Neuronal stem cell (in vitro differentiated cells): ENCODE measurements around the gene TLE7.

Source experiments
- DNase-seq: peaks from one replicate; pipeline ENCODE4 v3.0.0-alpha.2; 2013; ENCODE audit warnings: low spot score
- H2AFZ ChIP-seq: one replicate; pipeline ENCODE4 v1.6.1; 2013; ENCODE audit warnings: mild to moderate bottlenecking, low read length, inconsistent platforms
- H2AK5ac ChIP-seq: 2 replicates; pipeline ENCODE4 v1.6.1; 2013; ENCODE audit warnings: low read depth, mild to moderate bottlenecking, inconsistent platforms, low read length, moderate library complexity, mixed read lengths
- H2BK120ac ChIP-seq: 2 replicates; pipeline ENCODE4 v1.6.1; 2013; ENCODE audit warnings: low read depth, mild to moderate bottlenecking, inconsistent platforms, low read length, moderate library complexity, mixed read lengths
- H2BK12ac ChIP-seq: one replicate; pipeline ENCODE4 v1.6.1; 2013; ENCODE audit warnings: low read length, inconsistent platforms
- H2BK15ac ChIP-seq: 2 replicates; pipeline ENCODE4 v1.6.1; 2013; ENCODE audit warnings: mild to moderate bottlenecking, low read length, inconsistent platforms, mixed read lengths
- H2BK5ac ChIP-seq: one replicate; pipeline ENCODE4 v1.6.1; 2013; ENCODE audit warnings: inconsistent platforms, mild to moderate bottlenecking, low read length, moderate library complexity
- H3K14ac ChIP-seq: one replicate; pipeline ENCODE4 v1.6.1; 2013; ENCODE audit warnings: low read length, inconsistent platforms
- H3K18ac ChIP-seq: 2 replicates; pipeline ENCODE4 v1.6.1; 2013; ENCODE audit warnings: low read length, inconsistent platforms
- H3K23ac ChIP-seq: 2 replicates; pipeline ENCODE4 v1.6.1; 2013; ENCODE audit warnings: low read depth, mild to moderate bottlenecking, mixed read lengths, low read length, inconsistent platforms; ENCODE audit not compliant: poor library complexity
- H3K27ac ChIP-seq: replicated peaks from 3 replicates; pipeline ENCODE4 v1.5.1; 2013; ENCODE audit warnings: low read length, inconsistent platforms
- H3K27me3 ChIP-seq, 3 experiments: 2 replicates each; pipeline ENCODE4 v1.6.1; 2013; ENCODE audit warnings: low read length in 3 of 3, mild to moderate bottlenecking in 2 of 3, inconsistent platforms in 1 of 3, low read depth in 1 of 3, mixed read lengths in 1 of 3, moderate library complexity in 1 of 3; ENCODE audit not compliant: control insufficient read depth in 3 of 3, insufficient read depth in 3 of 3
- H3K36me3 ChIP-seq, 2 donors: replicated peaks in 1 of 2; 2 replicates each; pipeline ENCODE4 v1.6.1; 2013; ENCODE audit warnings: low read length in 2 of 2; ENCODE audit not compliant: control insufficient read depth in 2 of 2, insufficient read depth in 2 of 2
- H3K4ac ChIP-seq: 2 replicates; pipeline ENCODE4 v1.6.1; 2013; ENCODE audit warnings: inconsistent platforms, mild to moderate bottlenecking, low read length, moderate library complexity
- H3K4me1 ChIP-seq, 2 donors: 1 replicate in 1 of 2; 2 replicates in 1 of 2; pipeline ENCODE4 v1.6.1; 2013; ENCODE audit warnings: low read length in 2 of 2, low read depth in 1 of 2; ENCODE audit not compliant: control insufficient read depth in 2 of 2, insufficient read depth in 1 of 2
- H3K4me2 ChIP-seq: one replicate; pipeline ENCODE4 v1.6.1; 2013; ENCODE audit warnings: mild to moderate bottlenecking, low read length, inconsistent platforms; ENCODE audit not compliant: insufficient read depth, poor library complexity, severe bottlenecking
- H3K4me3 ChIP-seq, 2 donors: 2 replicates each; pipeline ENCODE4 v1.5.1; 2013; ENCODE audit warnings: low read length in 2 of 2, mild to moderate bottlenecking in 2 of 2, inconsistent platforms in 1 of 2, moderate library complexity in 1 of 2
- H3K79me1 ChIP-seq: one replicate; pipeline ENCODE4 v1.6.1; 2013; ENCODE audit warnings: low read depth, mild to moderate bottlenecking, inconsistent platforms, low read length, moderate library complexity
- H3K9ac ChIP-seq: one replicate; pipeline ENCODE4 v1.6.1; 2013; ENCODE audit warnings: mild to moderate bottlenecking, low read depth, low read length, inconsistent platforms; ENCODE audit not compliant: poor library complexity
- H3K9me3 ChIP-seq, 2 donors: replicated peaks in 1 of 2; 2 replicates each; pipeline versions ENCODE3 to v1.6.1; 2013; ENCODE audit warnings: low read length in 2 of 2, mild to moderate bottlenecking in 2 of 2, inconsistent platforms in 1 of 2, low read depth in 1 of 2, mixed read lengths in 1 of 2, moderate library complexity in 1 of 2; ENCODE audit not compliant: control insufficient read depth in 2 of 2, insufficient read depth in 1 of 2
- H4K8ac ChIP-seq: one replicate; pipeline ENCODE4 v1.6.1; 2013; ENCODE audit warnings: low read depth, mild to moderate bottlenecking, inconsistent platforms, low read length, moderate library complexity
- H4K91ac ChIP-seq: one replicate; pipeline ENCODE4 v1.6.1; 2013; ENCODE audit warnings: low read length, low read depth, mild to moderate bottlenecking, inconsistent platforms; ENCODE audit not compliant: poor library complexity
- WGBS, 2 donors: extraction: QIAGEN DNeasy Blood & Tissue Kit; methylation state at CpG; one replicate each; pipeline ENCODE4 v1.1.7; 2013; ENCODE audit warnings: missing lambda C conversion rate in 2 of 2, mixed read lengths in 1 of 2; ENCODE audit not compliant: insufficient read length in 2 of 2, insufficient replicate concordance in 1 of 2; ENCODE audit errors: extremely low coverage in 2 of 2; 5-methylcytosine and 5-hydroxymethylcytosine counted together

Gene TLE7

DNA sequence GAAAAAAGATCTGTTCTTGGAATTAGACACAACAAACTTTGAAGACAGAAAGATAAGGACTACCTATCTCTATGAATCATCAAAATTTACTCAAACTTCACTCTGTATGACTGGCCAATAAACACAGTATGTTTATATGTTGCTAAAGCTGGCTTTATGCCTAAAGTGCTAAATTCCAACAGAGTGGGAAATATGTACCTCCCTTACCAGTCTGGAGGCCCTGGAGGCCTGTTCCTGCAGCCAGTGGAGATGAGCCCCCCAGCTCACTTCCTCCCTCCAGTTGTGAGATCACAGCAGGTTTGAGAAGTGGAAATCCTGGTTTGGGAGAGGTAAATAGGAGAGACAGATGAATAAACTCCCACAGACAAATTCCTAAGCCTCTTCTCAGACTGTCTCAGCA lies 11.2 kb upstream of the TLE7 start:
- no peaks in the 10 kb centered on the region for H3K27me3 ChIP-seq
- H3K4me2 ChIP-seq: no peak overlapping the region
- no peak overlapping the region for H3K14ac ChIP-seq
- no peak for DNase-seq
- no peak overlapping the region for H4K91ac ChIP-seq
- H2AK5ac ChIP-seq: no peak overlapping the region
- H3K27ac ChIP-seq: no peak overlapping the region
- H3K9me3 ChIP-seq: peaks cover 38 to 54% of the 10 kb centered on the region in 2 donors
- no peak overlapping the region for H2BK120ac ChIP-seq
- H3K18ac ChIP-seq: no peak overlapping the region
- H3K79me1 ChIP-seq: no peaks in the 10 kb centered on the region
- no peak overlapping the region for H3K9ac ChIP-seq
- no peak overlapping the region for H2BK12ac ChIP-seq
- H3K4me1 ChIP-seq: no peaks in the 10 kb centered on the region
- H3K4me3 ChIP-seq: no peak overlapping the region
- H2BK15ac ChIP-seq: no peak overlapping the region
- no peak overlapping the region for H3K23ac ChIP-seq
- H3K36me3 ChIP-seq: peaks cover 45 to 86% of the 10 kb centered on the region in 2 donors
- H2BK5ac ChIP-seq: no peak overlapping the region
- no peak overlapping the region for H4K8ac ChIP-seq
- H3K4ac ChIP-seq: no peak overlapping the region
- no peak overlapping the region for H2AFZ ChIP-seq

DNA sequence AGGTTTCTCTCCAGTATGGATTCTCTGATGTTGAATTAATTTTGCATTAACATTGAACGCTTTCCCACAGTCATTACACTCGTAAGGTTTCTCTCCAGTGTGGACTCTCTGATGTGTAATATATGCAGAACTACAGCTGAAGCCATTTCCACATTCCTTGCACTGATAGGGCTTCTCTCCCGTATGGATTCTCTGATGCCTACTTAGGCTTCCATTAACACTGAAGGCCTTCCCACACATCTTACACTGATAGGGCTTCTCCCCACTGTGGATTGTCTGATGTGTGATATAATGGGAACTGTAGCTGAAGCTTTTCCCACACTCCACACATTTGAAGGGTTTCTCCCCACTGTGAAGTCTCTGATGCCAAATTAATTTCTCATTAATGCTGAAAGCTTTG lies 7.2 kb upstream of the TLE7 start:
- no peak overlapping the region for H2BK120ac ChIP-seq
- peaks cover 36 to 70% of the 10 kb centered on the region in 2 donors for H3K36me3 ChIP-seq
- no peak overlapping the region for H2AK5ac ChIP-seq
- no peak overlapping the region for H3K4me2 ChIP-seq
- H3K27ac ChIP-seq: no peak overlapping the region
- peaks cover 50 to 83% of the 10 kb centered on the region in 2 donors for H3K9me3 ChIP-seq
- H3K14ac ChIP-seq: no peak overlapping the region
- no peak overlapping the region for H3K9ac ChIP-seq
- H3K4ac ChIP-seq: no peak overlapping the region
- H2BK5ac ChIP-seq: no peak overlapping the region
- H3K4me3 ChIP-seq: no peak overlapping the region
- H4K91ac ChIP-seq: no peak overlapping the region
- no peak for DNase-seq
- H3K27me3 ChIP-seq: no peaks in the 10 kb centered on the region
- no peak overlapping the region for H2BK15ac ChIP-seq
- H3K4me1 ChIP-seq: no peaks in the 10 kb centered on the region
- H2BK12ac ChIP-seq: no peak overlapping the region
- H3K18ac ChIP-seq: no peak overlapping the region
- no peak overlapping the region for H2AFZ ChIP-seq
- no peak overlapping the region for H4K8ac ChIP-seq
- no CpG with 5 or more reads among the region's 3 CpGs for WGBS, 2 donors
- H3K79me1 ChIP-seq: no peaks in the 10 kb centered on the region
- no peak overlapping the region for H3K23ac ChIP-seq

DNA sequence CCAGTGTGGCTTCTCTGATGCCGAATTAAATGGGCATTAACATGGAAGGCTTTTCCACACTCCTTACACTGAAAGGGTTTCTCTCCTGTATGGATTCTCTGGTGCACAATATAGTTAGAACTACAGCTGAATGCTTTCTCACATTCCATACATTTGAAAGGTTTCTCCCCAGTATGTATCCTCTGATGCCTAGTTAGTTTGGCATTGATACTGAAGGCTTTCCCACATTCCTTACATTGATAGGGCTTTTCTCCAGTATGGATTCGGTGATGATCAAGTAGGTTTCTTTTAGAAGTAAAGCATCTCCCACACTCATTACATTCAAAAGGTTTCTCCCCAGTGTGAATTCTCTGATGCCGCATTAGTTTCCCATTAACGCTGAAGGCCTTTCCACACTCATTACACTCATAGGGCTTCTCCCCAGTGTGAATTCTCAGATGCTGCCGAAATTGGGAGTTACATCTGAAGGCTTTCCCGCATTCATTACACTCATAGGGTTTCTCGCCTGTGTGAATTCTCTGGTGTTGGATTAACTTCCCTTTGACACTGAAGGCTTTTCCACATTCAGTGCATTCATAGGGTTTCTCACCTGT lies 6.5 kb upstream of the TLE7 start:
- WGBS, 2 donors: no CpG with 5 or more reads among the region's 7 CpGs
- Histone ChIP-seq H3K4me3 (no peak overlapping the region), H2BK15ac (no peak overlapping the region)

DNA sequence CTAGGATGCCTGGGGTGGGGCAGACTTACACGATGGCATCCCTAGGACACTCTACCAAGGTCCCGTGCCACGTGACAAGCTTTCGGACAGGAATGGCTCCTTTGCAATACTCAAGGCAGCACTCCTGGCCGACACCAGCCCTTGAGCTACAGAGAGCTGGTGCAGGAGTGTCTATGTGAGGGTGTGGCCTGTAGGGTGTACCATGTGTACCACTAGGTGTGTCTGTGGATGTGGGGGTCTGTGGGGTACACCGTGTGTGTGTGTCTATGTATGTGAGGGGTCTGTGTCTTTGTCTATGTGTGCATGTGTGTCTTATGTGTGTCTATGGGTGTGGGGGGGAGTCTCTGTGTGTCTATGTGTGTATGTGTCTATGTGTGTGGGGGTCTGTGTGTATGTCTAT lies 1.9 kb upstream of the TLE7 start:
- Histone ChIP-seq H3K27me3 (peaks cover 0 to 5% (median 0%) of the 10 kb centered on the region in 3 experiments), H3K36me3 (peaks cover 9 to 17% of the 10 kb centered on the region in 2 donors), H3K9ac (peak overlapping the region; percentile 50), H2BK5ac (no peak overlapping the region), H2AFZ (no peak overlapping the region), H3K79me1 (peaks cover 3% of the 10 kb centered on the region), H3K18ac (peak overlapping the region; percentile 42), H3K9me3 (peaks cover 37 to 39% of the 10 kb centered on the region in 2 donors), H4K8ac (peak overlapping the region; percentile 77), H3K14ac (no peak overlapping the region), H2BK120ac (no peak overlapping the region), H2BK12ac (no peak overlapping the region), H3K4me1 (no peaks in the 10 kb centered on the region), H3K4me3 (peak overlapping the region in 1 of 2 donors; percentile 3), H3K27ac (no peak overlapping the region), H4K91ac (no peak overlapping the region), H3K23ac (peak overlapping the region; percentile 82), H3K4ac (no peak overlapping the region), H2AK5ac (no peak overlapping the region), H2BK15ac (no peak overlapping the region), H3K4me2 (no peak overlapping the region)
- WGBS, 2 donors: no CpG with 5 or more reads among the region's 6 CpGs
- DNase-seq: no peak

More for the DNA sequence above, 6.5 kb upstream of the TLE7 start:
- Histone ChIP-seq H3K36me3 (peaks cover 29 to 63% of the 10 kb centered on the region in 2 donors), H3K4me2 (no peak overlapping the region), H3K18ac (no peak overlapping the region), H2AK5ac (no peak overlapping the region), H3K4me1 (no peaks in the 10 kb centered on the region), H4K8ac (no peak overlapping the region), H3K27ac (no peak overlapping the region), H3K4ac (no peak overlapping the region), H2BK12ac (no peak overlapping the region), H3K14ac (no peak overlapping the region), H2BK5ac (no peak overlapping the region), H3K79me1 (no peaks in the 10 kb centered on the region), H4K91ac (no peak overlapping the region), H3K9me3 (peaks cover 54 to 86% of the 10 kb centered on the region in 2 donors), H2BK120ac (no peak overlapping the region), H3K9ac (no peak overlapping the region), H3K27me3 (no peaks in the 10 kb centered on the region), H3K23ac (no peak overlapping the region), H2AFZ (no peak overlapping the region)
- DNase-seq: no peak
